GM19468 (cell line): ENCODE data around the gene ROCK2.
"Not testable (repeated sequence)": the region's sequence is repeated elsewhere in the genome, so short reads cannot be mapped to it uniquely, and the experiment has no call there.

Source experiments
- ATAC-seq: cut with Tn5 transposase; IDR thresholded peaks from one replicate; pipeline ENCODE4 v1.9.1; 2021; ENCODE audit warnings: mild to moderate bottlenecking, moderate library complexity, moderate number of reproducible peaks; ENCODE audit not compliant: unreplicated experiment; ENCODE audit errors: extremely low read depth

The ROCK2 gene

GRCh38 chr2:11343368-11343649 lies 1.1 kb downstream of the ROCK2 start:
- no peak for ATAC-seq

- ATAC-seq = no peak
Observed at GRCh38 chr2:11342551-11343367, 1.7 kb downstream of the ROCK2 start.

- no peak for ATAC-seq
Observed at GRCh38 chr2:11340717-11341116, 3.7 kb downstream of the ROCK2 start.

GRCh38 chr2:11339508-11340083 lies 4.8 kb downstream of the ROCK2 start:
- no peak for ATAC-seq

- ATAC-seq = no peak
Observed at GRCh38 chr2:11338580-11338979, 5.9 kb downstream of the ROCK2 start.

GRCh38 chr2:11337909-11338308 lies 6.5 kb downstream of the ROCK2 start:
- ATAC-seq = no peak

- no peak for ATAC-seq
Observed at GRCh38 chr2:11336189-11336588, 8.2 kb downstream of the ROCK2 start.

- no peak for ATAC-seq
Observed at GRCh38 chr2:11333427-11334183, 10.8 kb downstream of the ROCK2 start.

- ATAC-seq = no peak
Observed at GRCh38 chr2:11332596-11332995, 11.8 kb downstream of the ROCK2 start.

GRCh38 chr2:11330457-11331142 lies 13.8 kb downstream of the ROCK2 start:
- no peak for ATAC-seq

- no peak for ATAC-seq
Observed at GRCh38 chr2:11329776-11330175, 14.7 kb downstream of the ROCK2 start.

- not testable (repeated sequence) for ATAC-seq
Observed at GRCh38 chr2:11328522-11328921, 15.9 kb downstream of the ROCK2 start.

- ATAC-seq = no peak
Observed at GRCh38 chr2:11327871-11328270, 16.6 kb downstream of the ROCK2 start.

- no peak for ATAC-seq
Observed at GRCh38 chr2:11326677-11327211, 17.7 kb downstream of the ROCK2 start.

- ATAC-seq = no peak
Observed at GRCh38 chr2:11325961-11326676, 18.3 kb downstream of the ROCK2 start.

GRCh38 chr2:11321847-11322246 lies 22.6 kb downstream of the ROCK2 start:
- no peak for ATAC-seq

- no peak for ATAC-seq
Observed at GRCh38 chr2:11320698-11321492, 23.5 kb downstream of the ROCK2 start.

- ATAC-seq = no peak
Observed at GRCh38 chr2:11319939-11320338, 24.5 kb downstream of the ROCK2 start.

GRCh38 chr2:11315074-11315705 lies 29.2 kb downstream of the ROCK2 start:
- no peak for ATAC-seq
